Activated CD4-positive, alpha-beta T cell treated with anti-CD3 and anti-CD28 coated beads, Interleukin-2, amount 10 ng/mL, durations not matched to agents 7 days and 5 days (primary cell): ENCODE results near the gene ABHD10. TPM values are rescaled to one million over a fixed set of nuclear protein-coding genes. Genes with fewer than 3 reads are reported as not detected.
A peak's percentile ranks its signal among the peaks of the same experiment; 100 is the strongest.

Experiments
- CTCF ChIA-PET: fragments of 350-600 bp; sonication (Branson Sonifier 250); formaldehyde crosslinking; loops from one replicate; lab custom pipeline; 2021; ENCODE audit warnings: antibody characterized with exemption; lab: Charles Lee
- POLR2A ChIA-PET: fragments of 350-600 bp; sonication (Branson Sonifier 250); formaldehyde crosslinking; loops from one replicate; lab custom pipeline; 2021; ENCODE audit warnings: antibody characterized with exemption; lab: Charles Lee
- DNase-seq: peaks from one replicate; pipeline ENCODE4 v3.0.0-alpha.2; 2020
- H3K27ac Mint-ChIP-seq: one replicate; pipeline ENCODE4 v1.8.0; 2021; ENCODE audit warnings: mild to moderate bottlenecking, moderate library complexity, mixed read lengths
- H3K27me3 Mint-ChIP-seq: one replicate; pipeline ENCODE4 v1.8.0; 2021; ENCODE audit warnings: mixed read lengths
- H3K36me3 Mint-ChIP-seq: one replicate; pipeline ENCODE4 v1.8.0; 2021; ENCODE audit warnings: low read depth, mixed read lengths
- H3K4me1 Mint-ChIP-seq: one replicate; pipeline ENCODE4 v1.8.0; 2021; ENCODE audit warnings: mixed read lengths
- H3K4me3 Mint-ChIP-seq: one replicate; pipeline ENCODE4 v1.8.0; 2021; ENCODE audit warnings: mild to moderate bottlenecking, moderate library complexity, mixed read lengths
- H3K9me3 Mint-ChIP-seq: one replicate; pipeline ENCODE4 v1.8.0; 2021; ENCODE audit warnings: mixed read lengths
- total RNA-seq, 2 experiments: library from RNA; stranded (reverse); gene quantifications; one replicate each; pipeline ENCODE4 v1.2.3, GENCODE V29; 2021

ABHD10 gene
- total RNA-seq, 2 experiments from 2014 or later: 36.9 to 40.0 TPM

DNA sequence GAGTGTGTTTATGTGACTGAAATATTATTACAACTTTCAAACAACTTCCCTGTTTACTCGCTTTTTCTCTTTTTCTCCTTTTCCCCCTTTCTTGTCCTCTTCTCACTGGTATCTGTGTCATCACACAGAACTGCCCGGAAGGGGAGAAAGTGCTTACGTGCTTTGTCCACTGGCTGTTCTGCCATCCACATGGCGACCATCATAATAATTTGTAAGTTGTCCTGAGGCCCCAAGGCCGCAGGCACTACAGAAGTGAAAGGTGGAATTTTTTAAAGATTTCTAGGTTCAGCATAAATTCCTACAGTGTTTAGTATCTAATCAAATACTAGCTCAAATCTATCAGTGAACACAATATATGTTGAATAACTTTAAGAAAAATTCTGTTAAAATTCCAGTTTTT is 26.7 kb upstream of the ABHD10 start:
- H3K27ac Mint-ChIP-seq: no peak overlapping the region
- no peak for DNase-seq
- no peaks in the 10 kb centered on the region for H3K36me3 Mint-ChIP-seq
- ChIA-PET CTCF (no interaction called here), POLR2A (no interaction called here)
- no peak overlapping the region for H3K4me3 Mint-ChIP-seq
- no peaks in the 10 kb centered on the region for H3K4me1 Mint-ChIP-seq
- H3K9me3 Mint-ChIP-seq: no peaks in the 10 kb centered on the region
- peaks cover 8% of the 10 kb centered on the region for H3K27me3 Mint-ChIP-seq

DNA sequence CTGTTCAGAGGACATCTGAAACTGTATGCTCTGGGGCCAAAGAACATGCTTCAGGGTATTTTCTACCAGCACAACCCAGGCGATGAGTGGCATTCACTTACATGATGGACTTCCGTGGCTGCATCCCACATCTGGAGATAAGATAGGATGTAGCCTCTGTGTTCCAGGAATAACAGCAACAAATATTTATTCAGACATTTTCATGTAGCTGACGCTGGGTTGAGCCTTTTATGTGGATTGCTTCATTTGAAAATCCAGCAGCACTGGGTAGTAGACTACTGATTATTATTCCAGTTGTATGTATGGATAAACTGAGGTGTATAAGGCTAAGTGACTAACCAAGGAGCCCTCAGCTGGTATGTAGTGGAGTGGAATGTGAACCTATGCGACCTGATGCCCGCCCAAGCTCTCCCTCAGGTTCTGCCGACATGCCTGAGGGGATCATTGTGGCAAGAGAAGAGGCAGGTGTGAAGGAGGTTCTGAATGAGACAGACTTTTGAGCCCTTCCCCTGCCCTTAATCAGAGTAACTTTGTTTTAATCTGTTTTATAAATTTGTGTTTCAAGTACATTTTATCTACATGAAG is 25.9 kb upstream of the ABHD10 start:
- DNase-seq: no peak
- Mint-ChIP-seq H3K4me3 (no peak overlapping the region), H3K4me1 (no peaks in the 10 kb centered on the region), H3K36me3 (no peaks in the 10 kb centered on the region), H3K9me3 (no peaks in the 10 kb centered on the region), H3K27me3 (peaks cover 7% of the 10 kb centered on the region), H3K27ac (no peak overlapping the region)
- ChIA-PET CTCF (interaction anchor here (1.0 kb wide), 1 partner anchor 15 kb away, joined by 3 read pairs; no protein-coding TSS in a partner anchor), POLR2A (no interaction called here)

DNA sequence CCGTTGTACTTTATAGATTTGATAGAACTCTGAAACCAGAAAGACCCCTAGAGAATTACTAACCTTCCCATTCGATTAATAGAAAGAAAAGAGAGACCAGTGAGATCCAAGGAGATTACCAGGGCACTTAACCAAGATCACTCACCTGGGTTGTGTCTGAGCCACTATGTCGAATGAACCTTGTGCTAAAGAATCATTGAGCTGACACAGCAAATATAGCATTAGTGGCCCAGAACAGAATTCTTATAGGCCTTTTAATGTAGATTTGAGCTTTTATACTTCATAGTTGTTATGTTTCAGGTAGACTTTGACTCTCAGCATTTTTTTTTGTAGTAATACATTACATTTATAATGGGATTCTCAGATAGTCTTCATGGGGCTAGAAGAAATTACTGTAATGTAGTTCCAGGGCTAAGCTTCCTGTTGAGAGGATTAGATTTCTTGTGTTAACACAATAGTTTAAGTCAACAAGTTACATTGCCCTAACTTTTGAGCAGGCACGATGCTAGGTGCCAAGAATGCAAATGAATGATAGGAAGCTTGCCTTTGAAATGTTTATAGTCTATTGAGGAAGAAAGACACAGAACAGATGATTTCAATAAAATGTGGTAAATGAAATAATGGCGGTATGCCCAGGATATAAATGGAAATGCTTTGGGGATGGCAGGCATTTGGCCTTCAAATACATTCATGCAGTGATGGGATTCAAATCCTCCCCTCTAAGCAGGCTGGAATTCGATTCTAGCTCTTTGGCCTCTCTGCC is 24.4 kb upstream of the ABHD10 start:
- Mint-ChIP-seq H3K4me1 (no peaks in the 10 kb centered on the region), H3K9me3 (no peaks in the 10 kb centered on the region), H3K27ac (no peak overlapping the region), H3K4me3 (no peak overlapping the region), H3K36me3 (no peaks in the 10 kb centered on the region), H3K27me3 (peaks cover 5% of the 10 kb centered on the region)
- DNase-seq: no peak
- POLR2A ChIA-PET: no interaction called here
- CTCF ChIA-PET: interaction anchor here (1.0 kb wide), 1 partner anchor 13 kb away, joined by 3 read pairs; no protein-coding TSS in a partner anchor

DNA sequence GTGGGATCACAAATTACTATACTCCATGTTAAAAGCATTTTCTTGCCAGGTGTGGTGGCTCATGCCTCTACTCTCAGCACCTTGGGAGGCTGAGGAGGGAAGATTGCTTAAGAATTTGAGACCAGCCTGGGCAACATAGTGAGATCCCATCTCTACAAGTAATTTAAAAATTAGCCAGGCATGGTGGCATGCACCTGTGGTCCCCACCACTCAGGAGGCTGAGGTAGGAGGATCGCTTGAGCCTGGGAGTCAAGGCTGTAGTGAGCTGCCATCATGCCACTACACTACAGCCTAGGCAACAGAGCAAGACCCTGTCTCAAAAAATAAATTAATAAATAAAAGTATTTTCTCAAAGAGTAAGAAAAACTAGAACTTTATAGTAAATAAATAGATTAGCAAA is 22.9 kb upstream of the ABHD10 start:
- ChIA-PET POLR2A (no interaction called here), CTCF (no interaction called here)
- no peaks in the 10 kb centered on the region for H3K36me3 Mint-ChIP-seq
- no peak overlapping the region for H3K4me3 Mint-ChIP-seq
- no peak for DNase-seq
- H3K9me3 Mint-ChIP-seq: no peaks in the 10 kb centered on the region
- no peaks in the 10 kb centered on the region for H3K27me3 Mint-ChIP-seq
- no peak overlapping the region for H3K27ac Mint-ChIP-seq
- H3K4me1 Mint-ChIP-seq: no peaks in the 10 kb centered on the region

DNA sequence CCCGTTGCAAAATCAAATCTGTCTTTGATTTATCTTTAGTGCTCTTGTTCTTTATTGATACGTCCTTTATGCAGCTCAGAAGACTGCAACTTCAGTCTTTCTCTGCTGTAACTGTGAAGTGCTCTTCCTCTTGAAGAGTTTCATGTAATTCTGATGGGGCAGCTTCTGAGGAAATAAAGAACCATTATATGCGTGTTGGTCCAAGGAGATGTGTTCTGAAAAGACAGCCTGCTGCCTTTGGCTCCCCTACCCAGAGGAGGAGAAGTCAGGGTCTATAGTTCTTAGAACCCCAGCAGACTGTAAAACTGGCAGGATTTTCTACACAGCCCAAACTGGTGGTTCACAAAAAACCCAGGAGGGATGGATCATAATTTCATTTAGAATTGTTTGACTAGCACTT is 22.4 kb upstream of the ABHD10 start:
- Mint-ChIP-seq H3K36me3 (no peaks in the 10 kb centered on the region), H3K4me1 (no peaks in the 10 kb centered on the region), H3K9me3 (no peaks in the 10 kb centered on the region), H3K27me3 (no peaks in the 10 kb centered on the region), H3K27ac (no peak overlapping the region), H3K4me3 (no peak overlapping the region)
- ChIA-PET CTCF (no interaction called here), POLR2A (no interaction called here)
- no peak for DNase-seq

DNA sequence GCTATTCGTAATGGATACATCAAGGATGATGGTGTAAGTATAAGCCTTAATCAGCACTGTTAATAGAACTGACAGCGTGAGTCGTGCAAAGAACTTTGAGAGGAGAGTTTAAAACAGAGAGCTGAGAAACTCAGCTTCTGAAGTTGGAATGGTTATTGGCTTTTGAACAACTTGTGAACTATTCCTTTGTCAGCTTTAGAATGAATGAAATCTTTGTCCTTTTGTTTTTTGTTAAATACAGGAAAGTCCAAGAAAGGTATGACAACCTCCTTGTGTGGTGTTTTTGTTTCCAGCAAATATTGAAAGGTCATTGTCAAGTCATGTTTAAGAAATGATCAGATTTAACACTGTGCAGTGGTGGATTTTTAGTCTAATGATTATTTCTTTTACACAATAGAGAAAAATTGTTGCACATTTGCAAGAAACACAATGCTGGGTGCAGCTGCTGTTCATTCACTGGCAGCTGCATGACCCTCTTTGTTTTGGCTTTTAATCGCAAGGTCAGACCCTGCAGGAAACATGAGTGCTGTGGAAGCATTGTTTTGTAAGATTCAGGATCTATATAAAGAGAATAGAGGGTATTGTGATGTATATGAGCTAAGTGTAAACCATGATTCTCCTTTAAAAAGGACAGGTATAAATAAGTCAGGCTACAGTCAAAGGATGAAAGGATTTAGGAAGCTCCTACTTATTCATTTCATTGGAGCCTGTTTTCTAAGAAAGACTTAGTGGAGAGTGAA is 21.7 kb upstream of the ABHD10 start:
- H3K9me3 Mint-ChIP-seq: no peaks in the 10 kb centered on the region
- DNase-seq: no peak
- ChIA-PET CTCF (no interaction called here), POLR2A (no interaction called here)
- no peak overlapping the region for H3K4me3 Mint-ChIP-seq
- no peaks in the 10 kb centered on the region for H3K36me3 Mint-ChIP-seq
- no peaks in the 10 kb centered on the region for H3K27me3 Mint-ChIP-seq
- no peak overlapping the region for H3K27ac Mint-ChIP-seq
- H3K4me1 Mint-ChIP-seq: no peaks in the 10 kb centered on the region

DNA sequence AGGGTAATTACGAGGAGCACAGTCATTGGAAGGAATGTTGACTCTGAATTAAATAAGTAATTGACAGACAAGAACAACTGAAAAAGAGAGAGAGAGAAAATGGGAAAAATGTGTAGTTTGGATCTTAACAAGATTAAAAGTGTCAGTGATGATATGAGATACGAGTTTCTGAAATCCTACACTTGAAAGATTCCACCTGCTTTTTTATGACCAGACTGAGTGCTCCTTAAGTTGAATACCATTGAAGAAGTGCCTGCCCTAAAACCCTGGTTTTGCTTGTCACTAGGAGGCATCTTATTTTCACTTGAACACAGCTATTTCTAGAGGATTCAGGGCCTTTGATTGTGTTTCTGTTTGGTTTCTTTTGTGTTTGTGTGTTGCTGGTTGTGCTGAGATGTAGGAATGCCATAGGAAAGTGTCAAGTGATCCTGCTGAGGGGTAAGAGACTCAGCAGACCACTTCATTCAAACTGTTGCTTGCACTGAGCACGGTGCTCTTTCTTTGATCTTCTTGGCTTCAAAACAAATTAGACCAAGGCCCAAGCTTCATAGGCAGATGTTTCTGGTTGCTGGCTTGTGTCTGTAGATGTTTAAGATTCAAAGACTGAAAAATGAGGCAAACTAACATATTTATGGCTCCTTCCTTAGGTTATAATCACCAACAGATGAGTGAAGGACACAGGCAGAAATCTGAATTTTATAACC is 17.2 kb upstream of the ABHD10 start:
- H3K27ac Mint-ChIP-seq: no peak overlapping the region
- POLR2A ChIA-PET: no interaction called here

DNA sequence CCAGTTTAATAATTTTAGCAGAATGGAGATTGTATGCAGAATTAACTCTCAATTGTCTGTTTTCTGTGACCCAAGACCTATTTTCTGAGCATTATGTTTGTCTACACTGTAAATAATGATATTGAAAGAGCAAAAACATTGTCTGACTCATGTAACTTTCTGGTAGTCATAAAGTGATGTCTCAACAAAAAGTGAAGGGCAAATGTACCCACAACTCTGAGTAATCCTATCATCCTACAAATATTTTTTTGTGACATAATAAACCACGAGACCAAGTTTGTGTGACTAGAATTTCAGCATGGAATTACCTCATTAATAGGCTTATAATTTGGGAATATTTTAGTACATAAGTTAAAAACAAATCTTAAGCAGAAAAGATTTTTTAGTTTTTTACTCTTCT is 15.4 kb upstream of the ABHD10 start:
- no peaks in the 10 kb centered on the region for H3K36me3 Mint-ChIP-seq
- DNase-seq: no peak

More for the DNA sequence above, 17.2 kb upstream of the ABHD10 start:
- CTCF ChIA-PET: interaction anchor here (0.8 to 1.1 kb wide), 4 partner anchors 28 to 294 kb away, joined by 3 to 4 read pairs (median 3); no protein-coding TSS in a partner anchor
- Mint-ChIP-seq H3K4me1 (peaks cover 3% of the 10 kb centered on the region), H3K27me3 (no peaks in the 10 kb centered on the region), H3K4me3 (no peak overlapping the region), H3K9me3 (no peaks in the 10 kb centered on the region), H3K36me3 (no peaks in the 10 kb centered on the region)
- DNase-seq: no peak

DNA sequence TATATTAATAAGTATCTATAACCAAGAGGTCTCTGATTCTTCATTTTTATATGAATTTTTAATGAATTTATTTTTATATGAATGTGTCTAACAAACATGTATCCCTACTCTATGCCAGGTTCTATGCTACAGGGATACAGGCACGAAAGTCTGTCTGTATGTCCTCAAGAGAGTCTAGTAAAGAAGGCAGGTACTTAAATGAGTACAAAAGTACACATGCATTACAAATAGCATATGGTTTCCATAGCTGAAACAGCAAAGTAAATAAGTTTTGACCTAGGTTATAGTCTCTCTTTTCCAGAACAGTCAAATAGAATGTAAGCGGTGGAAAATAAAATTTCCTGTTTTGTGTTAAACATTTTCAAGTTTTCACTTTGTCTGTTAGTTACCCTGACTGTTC is 13.3 kb upstream of the ABHD10 start:
- ChIA-PET POLR2A (no interaction called here), CTCF (interaction anchor here (1.1 to 1.5 kb wide), 3 partner anchors 13 to 288 kb away, joined by 3 to 5 read pairs (median 3); partner anchors contain the start of gene ABHD10)
- no peaks in the 10 kb centered on the region for H3K36me3 Mint-ChIP-seq
- no peak for DNase-seq
- H3K4me1 Mint-ChIP-seq: peaks cover 8% of the 10 kb centered on the region
- no peak overlapping the region for H3K4me3 Mint-ChIP-seq
- H3K27ac Mint-ChIP-seq: no peak overlapping the region
- peaks cover 6% of the 10 kb centered on the region for H3K27me3 Mint-ChIP-seq
- H3K9me3 Mint-ChIP-seq: no peaks in the 10 kb centered on the region

More for the DNA sequence above, 15.4 kb upstream of the ABHD10 start:
- Mint-ChIP-seq H3K9me3 (no peaks in the 10 kb centered on the region), H3K4me3 (no peak overlapping the region), H3K27me3 (no peaks in the 10 kb centered on the region), H3K4me1 (peaks cover 8% of the 10 kb centered on the region), H3K27ac (no peak overlapping the region)
- CTCF ChIA-PET: no interaction called here
- POLR2A ChIA-PET: no interaction called here

DNA sequence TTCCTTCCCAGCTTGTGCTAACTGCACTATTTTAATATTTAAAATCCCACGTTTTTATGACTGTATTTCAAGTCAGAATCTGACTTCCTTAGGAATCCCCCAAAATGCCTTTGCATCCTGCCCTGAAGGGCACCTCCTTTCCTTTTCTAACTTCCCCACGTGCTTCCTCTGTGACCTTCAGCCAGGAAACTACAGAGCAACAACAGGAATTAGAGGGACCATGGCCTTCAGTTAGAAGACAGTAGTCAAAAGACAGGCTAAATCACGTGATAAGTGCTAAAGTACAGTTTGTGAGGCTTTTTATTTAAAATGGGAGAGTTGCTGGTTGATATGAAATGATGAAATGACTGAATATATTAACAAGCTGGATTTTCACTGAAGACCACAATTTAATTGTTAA is 11.8 kb upstream of the ABHD10 start:
- ChIA-PET POLR2A (no interaction called here), CTCF (interaction anchor here (0.6 to 2.8 kb wide), 12 partner anchors 12 to 298 kb away, joined by 3 to 20 read pairs (median 4); partner anchors contain the start of gene ABHD10)
- no peak for DNase-seq
- peaks cover 8% of the 10 kb centered on the region for H3K4me1 Mint-ChIP-seq
- H3K36me3 Mint-ChIP-seq: no peaks in the 10 kb centered on the region
- no peaks in the 10 kb centered on the region for H3K9me3 Mint-ChIP-seq
- H3K4me3 Mint-ChIP-seq: no peak overlapping the region
- no peak overlapping the region for H3K27ac Mint-ChIP-seq
- H3K27me3 Mint-ChIP-seq: peaks cover 6% of the 10 kb centered on the region

DNA sequence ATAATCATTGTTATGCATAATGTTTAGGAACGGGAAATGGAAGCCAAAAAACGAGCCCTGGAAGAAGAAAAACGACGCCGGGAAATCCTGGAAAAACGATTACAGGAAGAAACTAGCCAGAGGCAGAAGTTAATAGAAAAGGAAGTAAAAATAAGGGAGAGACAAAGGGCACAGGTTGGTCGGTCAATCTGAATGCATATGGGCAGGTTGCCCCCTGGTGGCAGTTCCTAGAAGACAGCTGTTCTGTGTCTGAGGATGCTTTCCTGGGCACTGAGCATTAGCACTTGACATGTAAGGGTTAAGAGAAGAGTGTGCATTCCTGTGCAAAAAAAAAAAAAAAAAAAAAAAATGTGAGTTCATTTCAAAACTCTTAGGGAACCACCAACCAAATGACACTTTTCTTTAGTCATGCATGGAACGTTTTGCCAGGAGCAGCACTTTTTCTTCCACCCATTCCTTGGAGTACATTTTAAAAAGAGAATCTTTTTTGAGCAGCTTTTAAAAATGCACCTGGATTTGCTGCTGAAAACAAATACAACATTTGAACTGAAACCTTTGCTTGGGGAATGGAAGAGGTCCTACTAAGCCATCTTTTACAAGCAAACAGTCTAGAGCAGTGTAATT is 11.1 kb upstream of the ABHD10 start:
- no peaks in the 10 kb centered on the region for H3K36me3 Mint-ChIP-seq
- peak; percentile 87 for DNase-seq
- ChIA-PET CTCF (interaction anchor here (0.7 to 2.8 kb wide), 16 partner anchors 8 to 390 kb away, joined by 3 to 20 read pairs (median 4); partner anchors contain the start of gene ABHD10), POLR2A (no interaction called here)
- H3K27ac Mint-ChIP-seq: no peak overlapping the region
- no peaks in the 10 kb centered on the region for H3K9me3 Mint-ChIP-seq
- no peak overlapping the region for H3K4me3 Mint-ChIP-seq
- peaks cover 6% of the 10 kb centered on the region for H3K27me3 Mint-ChIP-seq
- H3K4me1 Mint-ChIP-seq: peaks cover 8% of the 10 kb centered on the region
